Measurements from ENCODE around the gene BIRC2. TPM values are rescaled to one million over a fixed set of nuclear protein-coding genes. Genes with fewer than 3 reads are reported as not detected.

BIRC2 gene
- total RNA-seq, 1 experiment from 2014 or later, result 32.0 TPM

GRCh38 chr11:102304686-102305085 lies 42.3 kb upstream of the BIRC2 start:
- intact Hi-C loops (cut with micrococcal nuclease; ENCODE audit: unreplicated experiment), result no loop called here
- no peak for TF ChIP-seq EZH2 (IDR thresholded peaks at IDR 0.05; ENCODE audit: borderline replicate concordance, low read depth, low read length, poor library complexity, severe bottlenecking)
- TF ChIP-seq, protein P1, sequence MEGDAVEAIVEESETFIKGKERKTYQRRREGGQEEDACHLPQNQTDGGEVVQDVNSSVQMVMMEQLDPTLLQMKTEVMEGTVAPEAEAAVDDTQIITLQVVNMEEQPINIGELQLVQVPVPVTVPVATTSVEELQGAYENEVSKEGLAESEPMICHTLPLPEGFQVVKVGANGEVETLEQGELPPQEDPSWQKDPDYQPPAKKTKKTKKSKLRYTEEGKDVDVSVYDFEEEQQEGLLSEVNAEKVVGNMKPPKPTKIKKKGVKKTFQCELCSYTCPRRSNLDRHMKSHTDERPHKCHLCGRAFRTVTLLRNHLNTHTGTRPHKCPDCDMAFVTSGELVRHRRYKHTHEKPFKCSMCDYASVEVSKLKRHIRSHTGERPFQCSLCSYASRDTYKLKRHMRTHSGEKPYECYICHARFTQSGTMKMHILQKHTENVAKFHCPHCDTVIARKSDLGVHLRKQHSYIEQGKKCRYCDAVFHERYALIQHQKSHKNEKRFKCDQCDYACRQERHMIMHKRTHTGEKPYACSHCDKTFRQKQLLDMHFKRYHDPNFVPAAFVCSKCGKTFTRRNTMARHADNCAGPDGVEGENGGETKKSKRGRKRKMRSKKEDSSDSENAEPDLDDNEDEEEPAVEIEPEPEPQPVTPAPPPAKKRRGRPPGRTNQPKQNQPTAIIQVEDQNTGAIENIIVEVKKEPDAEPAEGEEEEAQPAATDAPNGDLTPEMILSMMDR (conservative IDR thresholded peaks at IDR 0.05; ENCODE audit: low read depth, low read length), result no peak
- H3K27me3 ChIP-seq (replicated peaks; ENCODE audit: insufficient read depth, low read depth, low read length, poor library complexity), result no peaks in the 10 kb centered on the region
- no peak overlapping the region for H3K4me3 ChIP-seq (ENCODE audit: low read depth, low read length, poor library complexity, severe bottlenecking)
- peaks cover 16% of the 10 kb centered on the region for H3K4me1 ChIP-seq (ENCODE audit: insufficient read depth, low read length, poor library complexity, severe bottlenecking)
- no peaks in the 10 kb centered on the region for H3K36me3 ChIP-seq (ENCODE audit: insufficient read depth, low read length, poor library complexity, severe bottlenecking)
- no peak for DNase-seq (ENCODE audit: low spot score)
- no peaks in the 10 kb centered on the region for H3K9me3 ChIP-seq (ENCODE audit: low read depth, low read length, poor library complexity, severe bottlenecking)
- ChIA-PET POLR2A (ENCODE audit: low non-redundant PET) (no interaction called here), CTCF (no interaction called here)
- no peak overlapping the region for H3K27ac ChIP-seq (ENCODE audit: low read depth, low read length, poor library complexity, severe bottlenecking)
- BruUV-seq (replicated peaks), result no TSS peak

- Histone ChIP-seq H3K36me3 (ENCODE audit: insufficient read depth, low read length, poor library complexity, severe bottlenecking) (no peaks in the 10 kb centered on the region), H3K27ac (ENCODE audit: low read depth, low read length, poor library complexity, severe bottlenecking) (no peak overlapping the region), H3K4me3 (ENCODE audit: low read depth, low read length, poor library complexity, severe bottlenecking) (no peak overlapping the region), H3K27me3 (replicated peaks; ENCODE audit: insufficient read depth, low read depth, low read length, poor library complexity) (no peaks in the 10 kb centered on the region), H3K9me3 (ENCODE audit: low read depth, low read length, poor library complexity, severe bottlenecking) (no peaks in the 10 kb centered on the region), H3K4me1 (ENCODE audit: insufficient read depth, low read length, poor library complexity, severe bottlenecking) (peaks cover 16% of the 10 kb centered on the region)
- intact Hi-C loops (cut with micrococcal nuclease; ENCODE audit: unreplicated experiment), result no loop called here
- BruUV-seq (replicated peaks), result no TSS peak
- ChIA-PET CTCF (no interaction called here), POLR2A (ENCODE audit: low non-redundant PET) (interaction anchor here (0.7 kb wide), 1 partner anchor 1124 kb away, joined by 3 read pairs; no protein-coding TSS in a partner anchor)
- TF ChIP-seq, protein P1 (conservative IDR thresholded peaks at IDR 0.05; ENCODE audit: low read depth, low read length), result no peak
- no peak for TF ChIP-seq EZH2 (IDR thresholded peaks at IDR 0.05; ENCODE audit: borderline replicate concordance, low read depth, low read length, poor library complexity, severe bottlenecking)
- DNase-seq (ENCODE audit: low spot score), result no peak
Measured at GRCh38 chr11:102305352-102306047, 41.5 kb upstream of the BIRC2 start.

GRCh38 chr11:102306048-102306597 lies 40.9 kb upstream of the BIRC2 start:
- no TSS peak for BruUV-seq (replicated peaks)
- DNase-seq (ENCODE audit: low spot score), result no peak
- intact Hi-C loops (cut with micrococcal nuclease; ENCODE audit: unreplicated experiment), result no loop called here
- ChIA-PET POLR2A (ENCODE audit: low non-redundant PET) (interaction anchor here (0.7 kb wide), 1 partner anchor 1124 kb away, joined by 3 read pairs; no protein-coding TSS in a partner anchor), CTCF (no interaction called here)
- peaks cover 16% of the 10 kb centered on the region for H3K4me1 ChIP-seq (ENCODE audit: insufficient read depth, low read length, poor library complexity, severe bottlenecking)
- H3K27me3 ChIP-seq (replicated peaks; ENCODE audit: insufficient read depth, low read depth, low read length, poor library complexity), result no peaks in the 10 kb centered on the region
- no peak for TF ChIP-seq EZH2 (IDR thresholded peaks at IDR 0.05; ENCODE audit: borderline replicate concordance, low read depth, low read length, poor library complexity, severe bottlenecking)
- TF ChIP-seq, protein P1 (conservative IDR thresholded peaks at IDR 0.05; ENCODE audit: low read depth, low read length), result peak; percentile 34; the same call in 1 of the 2 replicates
- no peaks in the 10 kb centered on the region for H3K36me3 ChIP-seq (ENCODE audit: insufficient read depth, low read length, poor library complexity, severe bottlenecking)
- H3K9me3 ChIP-seq (ENCODE audit: low read depth, low read length, poor library complexity, severe bottlenecking), result no peaks in the 10 kb centered on the region
- H3K4me3 ChIP-seq (ENCODE audit: low read depth, low read length, poor library complexity, severe bottlenecking), result no peak overlapping the region
- H3K27ac ChIP-seq (ENCODE audit: low read depth, low read length, poor library complexity, severe bottlenecking), result no peak overlapping the region
